ENCODE results near the gene RNF212.

RNF212 gene

GRCh38 chr4:1030559-1030958 is 82.8 kb downstream of the RNF212 start:
- no peak for DNase-seq

- no peak for DNase-seq
Observed at GRCh38 chr4:1030031-1030430, 83.3 kb downstream of the RNF212 start.

- DNase-seq, result no peak
Observed at GRCh38 chr4:1029529-1029928, 83.8 kb downstream of the RNF212 start.

- DNase-seq, result no peak
Observed at GRCh38 chr4:1028574-1029220, 84.7 kb downstream of the RNF212 start.

GRCh38 chr4:1027915-1028238 is 85.5 kb downstream of the RNF212 start:
- no peak for DNase-seq

- DNase-seq, result no peak
Observed at GRCh38 chr4:1027219-1027914, 86.0 kb downstream of the RNF212 start.

- peak; percentile 20 for DNase-seq
Observed at GRCh38 chr4:1026115-1026514, 87.2 kb downstream of the RNF212 start.

GRCh38 chr4:1024882-1025545 is 88.3 kb downstream of the RNF212 start:
- no peak for DNase-seq

- DNase-seq, result no peak
Observed at GRCh38 chr4:1023895-1024740, 89.2 kb downstream of the RNF212 start.

GRCh38 chr4:1023075-1023640 is 90.2 kb downstream of the RNF212 start:
- DNase-seq, result no peak

- no peak for DNase-seq
Observed at GRCh38 chr4:1022739-1023066, 90.7 kb downstream of the RNF212 start.

- DNase-seq, result no peak
Observed at GRCh38 chr4:1022051-1022738, 91.2 kb downstream of the RNF212 start.
